Measurements from ENCODE around the gene UBAC2.

DNA sequence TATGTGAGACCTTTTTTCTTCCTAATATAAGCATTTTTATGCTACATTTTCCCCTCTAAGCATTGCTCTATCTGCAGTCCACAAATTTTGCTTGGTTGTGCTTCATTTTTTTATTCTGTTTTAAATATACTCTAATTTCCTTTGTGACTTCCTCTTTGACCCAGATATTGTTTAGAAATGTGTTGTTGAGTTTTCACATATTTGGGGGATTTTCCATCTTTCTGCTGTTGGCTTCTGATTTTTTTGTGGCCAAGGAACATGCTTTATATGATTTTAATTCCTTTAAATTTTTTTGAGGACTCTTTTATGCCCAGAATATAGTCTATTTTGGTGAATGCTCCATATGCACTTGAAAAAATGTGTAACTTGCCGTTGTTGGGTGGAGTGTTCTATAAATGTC lies 22.9 kb downstream of the UBAC2 start:
- no peak for TF ChIP-seq CTCF (IDR thresholded peaks at IDR 0.05)
- no peak for TF ChIP-seq EZH2phosphoT487 (IDR thresholded peaks at IDR 0.05)
- TF ChIP-seq EZH2 (IDR thresholded peaks at IDR 0.05) = no peak

Measured in neural progenitor cell (in vitro differentiated cells).